Measurements from ENCODE around the gene DCUN1D2. TPM values are rescaled to one million over a fixed set of nuclear protein-coding genes. Genes with fewer than 3 reads are reported as not detected.

Gene DCUN1D2
- total and polyA plus RNA-seq, 7 experiments from 2014 or later: 6.8 to 31.9 (median 23.1) TPM

- peaks cover 0 to 9% of the 10 kb centered on the region in 2 donors for H3K4me1 ChIP-seq (ENCODE audit: control insufficient read depth in 2 of 2, insufficient read depth in 2 of 2, low read length in 2 of 2)
- no peak for DNase-seq
- H3K27ac ChIP-seq (ENCODE audit: low read depth, low read length): no peak overlapping the region
- intact Hi-C loops (cut with micrococcal nuclease): no loop called here
- H3K4me1 Mint-ChIP-seq: peaks cover 19 to 42% (median 33%) of the 10 kb centered on the region in 7 donors
- H3K4me3 ChIP-seq (ENCODE audit: low read length): no peak overlapping the region
- H3K36me3 ChIP-seq (ENCODE audit: control insufficient read depth in 2 of 3, insufficient read depth in 3 of 3, low read length in 3 of 3): peaks cover 0 to 3% (median 0%) of the 10 kb centered on the region in 3 experiments
- no peaks in the 10 kb centered on the region for H3K27me3 Mint-ChIP-seq
- ChIA-PET POLR2A (no interaction called here), CTCF (interaction anchor here (0.6 kb wide), 1 partner anchor 246 kb away, joined by 3 read pairs; no protein-coding TSS in a partner anchor)
- H3K36me3 Mint-ChIP-seq: peaks cover 0 to 36% (median 10%) of the 10 kb centered on the region in 5 donors
- no peak overlapping the region for H3K27ac Mint-ChIP-seq
- no peak overlapping the region for H3K4me3 Mint-ChIP-seq
- ATAC-seq: no peak
- no peaks in the 10 kb centered on the region for H3K9me3 Mint-ChIP-seq
- no peaks in the 10 kb centered on the region for H3K27me3 ChIP-seq (ENCODE audit: control insufficient read depth in 2 of 2, insufficient read depth in 2 of 2, low read length in 2 of 2)
- H3K9me3 ChIP-seq (ENCODE audit: control insufficient read depth in 2 of 3, low read length in 3 of 3): no peaks in the 10 kb centered on the region
Measured at GRCh38 chr13:113483504-113484293, 6.8 kb downstream of the DCUN1D2 start.

- no peaks in the 10 kb centered on the region for H3K27me3 Mint-ChIP-seq
Measured at GRCh38 chr13:113483081-113483480, 7.4 kb downstream of the DCUN1D2 start.

GRCh38 chr13:113479179-113479578 lies 11.3 kb downstream of the DCUN1D2 start:
- Mint-ChIP-seq H3K27me3 (no peaks in the 10 kb centered on the region), H3K9me3 (no peaks in the 10 kb centered on the region), H3K36me3 (peaks cover 10 to 77% (median 27%) of the 10 kb centered on the region in 5 donors), H3K4me1 (peaks cover 2 to 10% (median 7%) of the 10 kb centered on the region in 7 donors), H3K4me3 (no peak overlapping the region), H3K27ac (no peak overlapping the region)
- Histone ChIP-seq H3K4me1 (ENCODE audit: control insufficient read depth in 2 of 2, insufficient read depth in 2 of 2, low read length in 2 of 2) (no peaks in the 10 kb centered on the region), H3K27ac (ENCODE audit: low read depth, low read length) (no peak overlapping the region), H3K4me3 (ENCODE audit: low read length) (no peak overlapping the region), H3K9me3 (ENCODE audit: control insufficient read depth in 2 of 3, low read length in 3 of 3) (no peaks in the 10 kb centered on the region), H3K36me3 (ENCODE audit: control insufficient read depth in 2 of 3, insufficient read depth in 3 of 3, low read length in 3 of 3) (peaks cover 0 to 16% (median 0%) of the 10 kb centered on the region in 3 experiments), H3K27me3 (ENCODE audit: control insufficient read depth in 2 of 2, insufficient read depth in 2 of 2, low read length in 2 of 2) (no peaks in the 10 kb centered on the region)
- intact Hi-C loops (cut with micrococcal nuclease): no loop called here
- DNase-seq: no peak
- CTCF ChIA-PET: interaction anchor here (0.8 kb wide), 1 partner anchor 25 kb away, joined by 3 read pairs; no protein-coding TSS in a partner anchor
- POLR2A ChIA-PET: no interaction called here
- ATAC-seq: no peak

More at GRCh38 chr13:113483081-113483480, 7.4 kb downstream of the DCUN1D2 start:
- ATAC-seq (no peak), DNase-seq (no peak)
- peaks cover 0 to 3% of the 10 kb centered on the region in 2 donors for H3K4me1 ChIP-seq (ENCODE audit: control insufficient read depth in 2 of 2, insufficient read depth in 2 of 2, low read length in 2 of 2)
- POLR2A ChIA-PET: no interaction called here
- H3K4me3 Mint-ChIP-seq: no peak overlapping the region
- CTCF ChIA-PET: no interaction called here
- H3K9me3 Mint-ChIP-seq: no peaks in the 10 kb centered on the region
- no peak overlapping the region for H3K4me3 ChIP-seq (ENCODE audit: low read length)
- H3K4me1 Mint-ChIP-seq: peaks cover 14 to 35% (median 28%) of the 10 kb centered on the region in 7 donors
- no peak overlapping the region for H3K27ac ChIP-seq (ENCODE audit: low read depth, low read length)
- H3K27me3 ChIP-seq (ENCODE audit: control insufficient read depth in 2 of 2, insufficient read depth in 2 of 2, low read length in 2 of 2): no peaks in the 10 kb centered on the region
- peaks cover 0 to 3% (median 0%) of the 10 kb centered on the region in 3 experiments for H3K36me3 ChIP-seq (ENCODE audit: control insufficient read depth in 2 of 3, insufficient read depth in 3 of 3, low read length in 3 of 3)
- H3K36me3 Mint-ChIP-seq: peaks cover 4 to 42% (median 10%) of the 10 kb centered on the region in 5 donors
- no peak overlapping the region for H3K27ac Mint-ChIP-seq
- intact Hi-C loops (cut with micrococcal nuclease): no loop called here
- H3K9me3 ChIP-seq (ENCODE audit: control insufficient read depth in 2 of 3, low read length in 3 of 3): no peaks in the 10 kb centered on the region

GRCh38 chr13:113477724-113478123 lies 12.8 kb downstream of the DCUN1D2 start:
- peaks cover 0 to 4% (median 0%) of the 10 kb centered on the region in 7 donors for H3K4me1 Mint-ChIP-seq
- H3K4me1 ChIP-seq (ENCODE audit: control insufficient read depth in 2 of 2, insufficient read depth in 2 of 2, low read length in 2 of 2): no peaks in the 10 kb centered on the region
- no peaks in the 10 kb centered on the region for H3K27me3 Mint-ChIP-seq
- POLR2A ChIA-PET: interaction anchor here (1.3 kb wide), 1 partner anchor 11 kb away, joined by 3 read pairs; no protein-coding TSS in a partner anchor
- no peak overlapping the region for H3K27ac ChIP-seq (ENCODE audit: low read depth, low read length)
- H3K36me3 ChIP-seq (ENCODE audit: control insufficient read depth in 2 of 3, insufficient read depth in 3 of 3, low read length in 3 of 3): peaks cover 0 to 16% (median 0%) of the 10 kb centered on the region in 3 experiments
- ATAC-seq (no peak), DNase-seq (no peak)
- peaks cover 8 to 78% (median 30%) of the 10 kb centered on the region in 5 donors for H3K36me3 Mint-ChIP-seq
- H3K4me3 ChIP-seq (ENCODE audit: low read length): no peak overlapping the region
- no peaks in the 10 kb centered on the region for H3K9me3 ChIP-seq (ENCODE audit: control insufficient read depth in 2 of 3, low read length in 3 of 3)
- no peak overlapping the region for H3K27ac Mint-ChIP-seq
- CTCF ChIA-PET: no interaction called here
- intact Hi-C loops (cut with micrococcal nuclease): no loop called here
- H3K9me3 Mint-ChIP-seq: no peaks in the 10 kb centered on the region
- no peak overlapping the region for H3K4me3 Mint-ChIP-seq
- no peaks in the 10 kb centered on the region for H3K27me3 ChIP-seq (ENCODE audit: control insufficient read depth in 2 of 2, insufficient read depth in 2 of 2, low read length in 2 of 2)

- Mint-ChIP-seq H3K4me3 (no peak overlapping the region), H3K27ac (peak overlapping the region in 1 of 9 donors; percentile 51), H3K36me3 (peaks cover 8 to 76% (median 30%) of the 10 kb centered on the region in 5 donors), H3K9me3 (no peaks in the 10 kb centered on the region), H3K4me1 (peaks cover 0 to 4% (median 0%) of the 10 kb centered on the region in 7 donors), H3K27me3 (no peaks in the 10 kb centered on the region)
- ATAC-seq: no peak
- Histone ChIP-seq H3K4me1 (ENCODE audit: control insufficient read depth in 2 of 2, insufficient read depth in 2 of 2, low read length in 2 of 2) (no peaks in the 10 kb centered on the region), H3K36me3 (ENCODE audit: control insufficient read depth in 2 of 3, insufficient read depth in 3 of 3, low read length in 3 of 3) (peaks cover 0 to 16% (median 0%) of the 10 kb centered on the region in 3 experiments), H3K27ac (ENCODE audit: low read depth, low read length) (no peak overlapping the region), H3K9me3 (ENCODE audit: control insufficient read depth in 2 of 3, low read length in 3 of 3) (no peaks in the 10 kb centered on the region), H3K27me3 (ENCODE audit: control insufficient read depth in 2 of 2, insufficient read depth in 2 of 2, low read length in 2 of 2) (no peaks in the 10 kb centered on the region), H3K4me3 (ENCODE audit: low read length) (no peak overlapping the region)
- ChIA-PET CTCF (interaction anchor here (1.0 kb wide), 1 partner anchor 11 kb away, joined by 3 read pairs; no protein-coding TSS in a partner anchor), POLR2A (interaction anchor here (1.3 kb wide), 1 partner anchor 11 kb away, joined by 3 read pairs; no protein-coding TSS in a partner anchor)
- DNase-seq: no peak
- intact Hi-C loops (cut with micrococcal nuclease): no loop called here
Measured at GRCh38 chr13:113476811-113477210, 13.7 kb downstream of the DCUN1D2 start.

GRCh38 chr13:113475911-113476310 lies 14.6 kb downstream of the DCUN1D2 start:
- Histone ChIP-seq H3K27ac (ENCODE audit: low read depth, low read length) (no peak overlapping the region), H3K27me3 (ENCODE audit: control insufficient read depth in 2 of 2, insufficient read depth in 2 of 2, low read length in 2 of 2) (no peaks in the 10 kb centered on the region), H3K9me3 (ENCODE audit: control insufficient read depth in 2 of 3, low read length in 3 of 3) (no peaks in the 10 kb centered on the region), H3K4me3 (ENCODE audit: low read length) (no peak overlapping the region), H3K36me3 (ENCODE audit: control insufficient read depth in 2 of 3, insufficient read depth in 3 of 3, low read length in 3 of 3) (peaks cover 0 to 20% (median 0%) of the 10 kb centered on the region in 3 experiments), H3K4me1 (ENCODE audit: control insufficient read depth in 2 of 2, insufficient read depth in 2 of 2, low read length in 2 of 2) (no peaks in the 10 kb centered on the region)
- POLR2A ChIA-PET: no interaction called here
- ATAC-seq (no peak), DNase-seq (no peak)
- Mint-ChIP-seq H3K4me3 (peak overlapping the region in 1 of 10 donors; percentile 26), H3K4me1 (peaks cover 0 to 11% (median 0%) of the 10 kb centered on the region in 7 donors), H3K36me3 (peaks cover 10 to 84% (median 38%) of the 10 kb centered on the region in 5 donors), H3K9me3 (no peaks in the 10 kb centered on the region), H3K27me3 (no peaks in the 10 kb centered on the region), H3K27ac (no peak overlapping the region)
- CTCF ChIA-PET: no interaction called here
- intact Hi-C loops (cut with micrococcal nuclease): no loop called here

Data from naive thymus-derived CD4-positive, alpha-beta T cell (primary cell).